Activated CD8-positive, alpha-beta memory T cell treated with anti-CD3 and anti-CD28 coated beads, Interleukin-2, amount 50 U/mL, for 1 hour (primary cell): ENCODE measurements around the gene RFX4.

ENCODE experiments used
- DNase-seq: peaks from one replicate; pipeline ENCODE4 v3.0.0-alpha.2; 2020; ENCODE audit errors: extremely low read depth

RFX4 gene

GRCh38 chr12:106582641-106583230, at the start of gene RFX4:
Gene RFX4 (plus strand): TSS chr12:106583004. CDS start chr12:106583321, 317 bp downstream.
- DNase-seq: no peak

- DNase-seq: no peak
Observed at GRCh38 chr12:106541201-106541600, 41.6 kb upstream of the RFX4 start.

- no peak for DNase-seq
Observed at GRCh38 chr12:106551410-106551809, 31.4 kb upstream of the RFX4 start.

- no peak for DNase-seq
Observed at GRCh38 chr12:106552228-106552627, 30.6 kb upstream of the RFX4 start.

GRCh38 chr12:106564678-106565329, 18.0 kb upstream of the RFX4 start:
- no peak for DNase-seq

- DNase-seq: no peak
Observed at GRCh38 chr12:106566771-106567170, 16.0 kb upstream of the RFX4 start.

- DNase-seq: no peak
Observed at GRCh38 chr12:106573239-106573638, 9.6 kb upstream of the RFX4 start.

- DNase-seq: no peak
Observed at GRCh38 chr12:106576848-106577247, 6.0 kb upstream of the RFX4 start.

- no peak for DNase-seq
Observed at GRCh38 chr12:106580671-106581508, 1.9 kb upstream of the RFX4 start.

- DNase-seq: no peak
Observed at GRCh38 chr12:106581543-106582248, 1.1 kb upstream of the RFX4 start.

GRCh38 chr12:106582249-106582591, 584 bp upstream of the RFX4 start:
- no peak for DNase-seq

GRCh38 chr12:106583242-106584103, 669 bp downstream of the RFX4 start:
- no peak for DNase-seq

GRCh38 chr12:106584104-106585064, 1.6 kb downstream of the RFX4 start:
- no peak for DNase-seq

- no peak for DNase-seq
Observed at GRCh38 chr12:106585105-106585520, 2.3 kb downstream of the RFX4 start.

- no peak for DNase-seq
Observed at GRCh38 chr12:106585521-106586277, 2.9 kb downstream of the RFX4 start.

- DNase-seq: no peak
Observed at GRCh38 chr12:106586278-106586802, 3.5 kb downstream of the RFX4 start.

- DNase-seq: no peak
Observed at GRCh38 chr12:106586803-106587684, 4.2 kb downstream of the RFX4 start.

- no peak for DNase-seq
Observed at GRCh38 chr12:106588771-106589170, 6.0 kb downstream of the RFX4 start.
